Activated T-cell treated with anti-CD3 and anti-CD28 coated beads for 48 hours (primary cell): ENCODE results near the gene OR10J5.
"Not testable (repeated sequence)": the region's sequence is repeated elsewhere in the genome, so short reads cannot be mapped to it uniquely, and the experiment has no call there.

ENCODE experiments used
- DNase-seq: peaks from one replicate; pipeline ENCODE4 v3.0.0-alpha.2; 2020; ENCODE audit warnings: low read depth

Gene OR10J5, protein sequence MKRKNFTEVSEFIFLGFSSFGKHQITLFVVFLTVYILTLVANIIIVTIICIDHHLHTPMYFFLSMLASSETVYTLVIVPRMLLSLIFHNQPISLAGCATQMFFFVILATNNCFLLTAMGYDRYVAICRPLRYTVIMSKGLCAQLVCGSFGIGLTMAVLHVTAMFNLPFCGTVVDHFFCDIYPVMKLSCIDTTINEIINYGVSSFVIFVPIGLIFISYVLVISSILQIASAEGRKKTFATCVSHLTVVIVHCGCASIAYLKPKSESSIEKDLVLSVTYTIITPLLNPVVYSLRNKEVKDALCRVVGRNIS

DNA sequence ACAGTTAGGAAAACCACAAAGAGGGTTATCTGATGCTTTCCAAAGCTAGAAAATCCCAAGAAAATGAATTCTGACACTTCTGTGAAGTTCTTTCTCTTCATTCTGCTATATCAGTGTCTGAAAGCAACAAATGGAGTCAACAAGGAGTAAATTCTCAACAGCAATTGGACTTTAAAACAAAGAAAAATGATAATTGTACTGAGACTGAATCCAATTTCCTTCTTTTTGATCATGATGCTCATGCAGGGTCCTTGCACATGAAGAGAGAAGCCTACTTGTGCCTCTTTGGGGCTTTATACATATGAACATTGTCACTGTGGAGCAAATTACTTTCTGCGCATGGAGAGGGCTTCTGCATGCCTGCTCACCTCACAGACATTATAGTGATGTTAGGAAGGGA, at the start of gene OR10J5:
Gene OR10J5 (minus strand): TSS at position 101 of the 400 bp plus-strand sequence. CDS start 0 bp downstream, at position 101.
- DNase-seq, result no peak

DNA sequence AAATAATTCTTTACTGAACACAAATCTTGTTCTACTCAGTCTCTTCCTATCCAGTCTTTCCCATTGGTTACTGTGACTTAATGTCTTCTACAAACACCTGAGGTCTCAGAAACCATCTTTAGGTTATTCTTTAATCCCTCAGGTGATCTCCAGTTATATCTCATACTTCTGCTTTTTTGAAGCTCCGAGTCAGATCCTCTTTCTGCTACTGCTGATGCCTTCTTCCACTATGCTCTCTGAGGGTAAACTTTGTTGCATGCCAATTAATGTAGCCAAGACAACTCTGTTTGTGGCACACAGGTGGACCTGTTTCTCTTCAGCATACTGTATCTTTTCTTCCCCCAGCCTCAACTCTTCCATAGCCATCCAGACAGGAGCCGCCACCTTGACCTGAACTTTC, 48.7 kb upstream of the OR10J5 start:
- DNase-seq, result no peak

DNA sequence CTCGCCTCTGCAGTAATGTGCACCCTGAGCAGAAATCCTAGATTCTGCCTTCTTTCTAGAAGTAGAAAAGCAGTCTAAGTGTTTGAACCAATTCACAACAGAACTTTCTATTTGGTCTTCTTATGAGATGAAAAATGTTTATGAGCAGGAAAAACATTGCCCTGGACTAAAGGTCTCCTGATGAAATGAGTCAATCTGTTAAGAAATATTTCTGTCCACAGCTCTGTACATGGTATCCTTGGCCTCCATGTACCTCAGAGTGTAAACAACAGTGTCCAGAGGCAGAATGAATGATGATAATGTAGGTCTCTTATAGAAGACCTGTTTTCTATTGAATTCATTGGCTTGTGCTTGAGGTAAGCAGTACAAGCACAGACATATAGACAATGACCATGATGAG, 45.6 kb upstream of the OR10J5 start:
- DNase-seq, result no peak

DNA sequence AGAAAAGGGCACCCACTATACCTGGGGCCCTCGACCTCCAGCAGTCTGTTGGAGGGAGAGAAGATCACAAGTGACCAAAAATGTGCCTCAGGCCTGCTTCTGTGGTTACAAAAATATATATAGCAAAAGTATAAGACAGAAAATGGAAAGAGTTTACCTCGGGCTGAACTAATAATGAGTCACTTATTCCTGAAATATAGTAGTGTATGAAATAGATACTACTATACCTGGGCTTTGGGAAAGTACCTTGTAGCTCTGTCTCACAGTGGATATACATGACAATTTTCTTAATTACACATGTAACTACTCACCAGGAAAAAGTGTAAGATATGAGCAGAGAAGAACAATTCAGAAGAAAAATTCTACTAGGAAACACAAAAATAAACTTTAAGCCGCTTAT, 44.5 kb upstream of the OR10J5 start:
- DNase-seq, result no peak

DNA sequence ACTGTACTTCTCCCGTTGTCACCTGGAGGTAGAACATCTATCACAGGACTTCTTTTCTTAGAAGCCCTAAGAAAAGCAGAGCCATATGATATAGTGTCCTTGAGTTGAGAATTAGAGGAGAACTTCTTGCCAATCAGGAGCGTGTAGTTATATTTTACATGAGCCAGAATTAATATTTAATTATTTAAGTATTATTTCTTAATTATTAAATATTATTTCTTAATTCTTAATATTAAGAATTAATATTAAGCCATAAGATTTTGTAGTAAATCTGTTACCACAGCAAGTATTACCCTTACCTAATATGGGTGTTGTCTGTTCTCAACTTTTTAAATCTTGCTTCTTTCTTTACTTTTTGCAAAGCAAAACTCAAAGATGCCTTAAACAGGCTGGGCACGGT, 41.6 kb upstream of the OR10J5 start:
- DNase-seq, result no peak

DNA sequence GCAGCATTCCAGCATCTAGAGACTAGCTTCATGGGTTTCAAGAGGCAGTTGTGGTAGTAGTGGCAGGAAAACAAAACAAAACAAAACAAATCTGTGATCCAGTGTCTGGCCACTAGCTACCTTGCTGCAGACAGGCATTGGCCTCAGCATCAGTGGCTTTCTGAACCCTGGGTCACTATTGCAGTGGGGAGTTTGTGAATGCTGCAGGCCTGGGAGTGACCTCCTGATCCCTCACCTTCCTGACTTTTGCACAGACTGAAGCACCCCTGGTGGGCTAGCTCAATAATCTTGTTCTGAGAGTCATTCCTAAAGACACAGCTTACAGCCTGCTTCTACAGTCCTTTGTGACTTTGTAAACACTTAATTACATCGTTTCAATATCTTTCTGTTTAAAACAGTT, 26.9 kb upstream of the OR10J5 start:
- DNase-seq, result no peak

DNA sequence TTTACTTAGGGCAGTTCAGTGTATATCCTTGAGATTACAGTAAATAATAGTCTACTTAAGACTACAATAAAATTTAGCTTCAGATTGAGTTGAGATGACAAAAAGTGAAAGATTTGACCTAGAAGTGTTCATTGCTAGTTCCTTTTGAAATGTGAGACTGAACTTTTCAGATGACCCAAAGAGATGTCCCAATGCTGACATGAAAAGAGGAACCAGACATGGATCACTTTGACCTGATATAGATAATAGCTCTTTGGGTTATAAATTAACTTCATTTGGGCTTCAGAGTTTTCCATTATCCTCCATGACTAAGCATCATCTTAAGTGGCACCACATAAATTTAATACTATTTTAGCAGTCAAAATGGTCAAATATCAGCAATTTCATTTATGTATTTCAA, 25.7 kb upstream of the OR10J5 start:
- DNase-seq, result no peak

DNA sequence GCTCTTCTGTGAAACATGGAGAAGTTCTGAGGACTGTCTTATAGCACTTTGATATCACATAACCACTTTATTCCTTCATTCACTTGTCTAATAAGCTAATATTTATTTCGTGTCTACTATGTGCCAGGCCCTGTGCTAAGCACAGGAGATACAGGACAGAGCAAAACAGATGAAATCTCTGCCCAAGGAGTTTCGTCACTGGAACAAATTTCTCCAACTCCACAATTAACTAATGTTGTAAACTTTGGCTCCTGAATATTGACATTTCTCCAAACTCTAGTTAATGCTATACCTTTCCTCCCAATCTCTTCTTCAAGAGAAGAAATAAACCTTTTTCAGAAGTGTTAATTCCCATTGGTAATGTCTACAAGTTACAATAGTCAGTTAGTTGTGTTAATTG, 24.8 kb upstream of the OR10J5 start:
- DNase-seq, result no peak

DNA sequence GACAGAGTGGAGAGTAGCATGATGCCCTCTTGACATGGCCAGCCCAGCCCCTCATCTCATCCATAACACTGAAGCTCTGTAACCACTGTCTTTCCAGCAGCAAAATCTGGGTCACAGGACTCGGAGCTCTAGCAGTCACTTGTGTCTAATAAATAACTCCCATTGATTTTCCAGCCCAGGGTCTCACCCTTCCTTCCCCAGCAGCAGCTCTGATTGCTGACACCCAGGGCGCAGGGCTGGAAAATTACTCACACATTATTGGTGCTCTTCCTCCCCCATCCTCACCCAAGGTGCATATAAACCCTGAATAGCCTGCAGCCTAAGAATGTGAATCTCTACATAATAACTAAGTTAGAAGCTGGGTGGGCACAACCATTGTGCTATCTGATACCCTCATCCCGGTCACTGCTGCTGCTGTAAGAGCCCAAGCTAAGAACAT, 21.1 kb upstream of the OR10J5 start:
- no peak for DNase-seq

DNA sequence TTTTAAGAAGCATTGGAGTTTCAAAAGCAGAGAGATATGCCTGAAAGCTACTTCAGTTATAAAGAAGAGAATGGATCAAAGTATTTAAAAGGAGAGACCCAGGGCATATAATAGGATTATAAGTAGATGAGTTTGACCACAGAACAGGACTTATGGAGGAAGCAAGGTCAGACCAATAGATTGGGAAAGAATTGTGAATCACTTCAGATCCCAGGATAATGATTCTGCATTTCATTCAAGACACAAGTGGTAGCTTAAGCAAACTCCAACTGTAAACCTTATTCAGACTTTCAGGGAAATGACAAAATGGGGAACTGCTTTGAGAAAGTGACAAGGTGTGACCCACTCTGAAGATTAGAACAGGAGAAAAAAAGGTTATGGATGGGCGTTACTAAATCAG, 18.9 kb upstream of the OR10J5 start:
- DNase-seq, result no peak

DNA sequence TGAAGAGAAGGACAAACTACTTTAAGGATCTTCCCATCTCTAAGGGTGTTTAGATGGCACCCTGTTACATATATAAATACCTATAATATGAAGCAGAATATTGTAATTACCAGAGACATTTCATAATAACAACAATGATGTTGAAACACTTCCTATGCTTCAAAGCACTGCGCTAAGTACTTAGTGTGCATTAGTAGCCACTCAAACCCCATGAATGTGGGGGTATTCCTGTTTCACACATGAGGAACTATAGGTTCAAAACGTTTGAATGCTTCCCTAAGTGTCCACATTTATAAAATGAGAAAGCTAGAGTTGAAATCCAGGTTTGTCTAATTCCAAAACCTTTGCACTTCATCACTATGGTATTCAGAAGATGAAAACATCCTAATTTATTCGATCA, 18.5 kb upstream of the OR10J5 start:
- no peak for DNase-seq

DNA sequence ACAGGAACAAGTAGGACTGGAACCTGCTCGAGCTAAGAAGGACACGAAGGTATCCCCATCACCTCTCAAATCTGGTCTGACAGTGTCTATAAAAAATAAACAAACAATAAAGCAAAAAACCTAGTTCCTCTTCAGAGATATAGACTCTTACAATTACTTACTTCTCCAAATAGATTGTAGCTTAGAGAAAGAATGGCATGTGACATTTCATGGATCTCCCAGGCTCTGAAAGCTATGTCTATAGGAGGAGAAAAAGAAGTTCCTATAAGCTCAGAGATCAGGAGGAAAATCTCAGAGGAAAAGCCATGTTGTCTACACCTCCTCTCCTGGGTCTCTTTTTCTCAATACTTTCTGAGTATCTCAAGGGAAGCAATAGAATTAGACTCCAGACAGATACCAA, 12.3 kb upstream of the OR10J5 start:
- no peak for DNase-seq

DNA sequence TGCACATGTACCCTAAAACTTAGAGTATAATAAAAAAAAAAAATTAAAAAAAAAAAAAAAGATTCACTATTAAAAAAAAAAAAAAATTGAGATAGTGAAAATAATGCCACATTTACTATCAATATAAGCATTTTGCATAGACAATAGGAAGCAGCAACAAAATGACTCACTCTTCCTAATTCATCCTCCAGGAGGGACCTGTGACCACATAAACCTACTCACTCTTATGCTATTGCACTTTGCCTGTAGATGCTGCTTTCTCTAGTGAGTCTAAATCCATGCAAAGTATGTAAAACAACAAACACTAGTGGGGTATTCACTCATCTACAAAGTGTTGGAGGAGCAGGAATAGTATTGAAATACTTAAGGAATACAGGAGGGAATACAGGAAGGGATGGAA, 2.9 kb downstream of the OR10J5 start:
- no peak for DNase-seq

DNA sequence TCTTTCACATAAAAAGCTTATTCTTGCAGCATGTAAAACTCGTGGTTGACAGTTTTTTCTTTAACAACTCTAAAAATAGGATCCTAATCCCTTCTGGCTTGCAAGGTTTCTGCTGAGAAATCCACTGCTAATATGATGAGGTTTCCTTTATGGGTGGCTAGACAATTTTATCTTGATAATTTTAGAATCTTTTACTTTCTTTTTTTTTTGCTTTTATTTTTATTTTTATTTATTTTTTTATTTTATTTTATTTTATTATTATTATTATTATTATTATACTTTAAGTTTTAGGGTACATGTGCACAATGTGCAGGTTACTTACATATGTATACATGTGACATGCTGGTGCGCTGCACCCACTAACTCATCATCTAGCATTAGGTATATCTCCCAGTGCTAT, 11.0 kb downstream of the OR10J5 start:
- not testable (repeated sequence) for DNase-seq

DNA sequence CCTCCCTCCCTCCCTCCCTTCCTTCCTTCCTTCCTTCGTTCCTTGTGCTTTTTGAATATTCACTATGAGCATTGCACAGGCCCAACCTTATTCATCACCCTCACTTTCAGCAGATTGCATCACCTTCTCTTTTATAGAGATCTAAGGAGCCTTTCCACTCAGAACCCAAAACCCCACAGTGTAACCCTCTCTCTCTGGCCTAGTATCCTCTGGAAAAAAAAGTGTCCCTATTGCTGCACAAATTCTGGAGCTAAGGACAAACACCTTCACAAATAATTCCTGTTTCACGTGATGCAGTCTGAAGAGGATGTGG, 25.6 kb downstream of the OR10J5 start:
- DNase-seq, result no peak

DNA sequence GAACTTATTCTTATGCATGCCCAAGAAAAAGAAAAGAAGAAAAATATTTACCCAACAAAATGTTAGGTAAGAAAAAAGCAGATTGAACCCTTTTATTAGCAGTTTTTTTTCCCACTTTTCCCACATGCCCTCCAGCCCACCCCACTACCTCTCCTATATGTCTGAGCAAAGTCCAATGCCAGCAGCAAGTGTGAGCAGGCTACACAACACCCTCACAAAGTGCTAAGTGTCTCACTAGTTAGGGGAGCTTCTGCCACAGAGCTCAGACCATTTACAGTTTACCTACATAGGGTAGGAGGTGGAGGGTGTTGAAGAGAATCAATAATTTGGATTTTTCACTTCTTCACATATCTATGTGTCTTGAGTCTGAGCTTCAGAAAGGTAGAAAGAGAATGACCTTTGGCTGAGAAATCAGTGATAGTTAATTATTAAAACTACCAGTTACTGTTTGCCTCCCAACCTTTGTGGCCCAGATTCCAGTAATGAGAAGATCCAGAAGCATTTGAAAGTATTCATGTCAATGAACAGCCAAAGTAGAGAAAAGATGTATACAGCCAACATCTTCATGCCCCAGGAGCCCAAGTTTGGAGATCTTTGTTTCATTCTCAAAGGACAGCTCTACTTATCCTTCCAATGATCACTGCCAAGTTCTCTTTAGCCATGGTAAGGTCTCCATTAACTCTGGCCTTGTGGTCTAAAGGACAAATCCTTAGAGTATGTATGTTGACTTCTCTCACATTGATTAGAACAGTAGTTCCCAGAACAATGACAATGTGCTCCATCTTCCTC, 26.2 kb downstream of the OR10J5 start:
- DNase-seq, result no peak

DNA sequence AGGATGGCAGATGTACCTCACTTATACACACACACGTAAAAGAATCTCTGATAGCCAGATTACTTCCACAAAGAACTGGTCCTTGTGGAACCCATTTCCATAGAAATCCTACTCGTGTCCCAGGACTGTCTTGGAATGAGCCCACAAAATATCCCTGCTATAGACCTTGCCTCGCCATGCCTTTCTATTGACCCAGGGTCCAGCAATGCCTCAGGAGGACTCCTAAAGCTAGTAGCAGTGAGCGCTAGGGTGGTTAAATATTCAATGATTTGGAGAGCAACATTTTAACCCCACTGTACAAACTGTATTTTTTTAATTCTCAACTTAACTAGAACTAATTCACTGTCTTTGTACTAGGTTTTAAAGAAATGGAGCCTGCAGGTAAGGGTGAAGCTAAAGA, 26.9 kb downstream of the OR10J5 start:
- DNase-seq, result no peak

DNA sequence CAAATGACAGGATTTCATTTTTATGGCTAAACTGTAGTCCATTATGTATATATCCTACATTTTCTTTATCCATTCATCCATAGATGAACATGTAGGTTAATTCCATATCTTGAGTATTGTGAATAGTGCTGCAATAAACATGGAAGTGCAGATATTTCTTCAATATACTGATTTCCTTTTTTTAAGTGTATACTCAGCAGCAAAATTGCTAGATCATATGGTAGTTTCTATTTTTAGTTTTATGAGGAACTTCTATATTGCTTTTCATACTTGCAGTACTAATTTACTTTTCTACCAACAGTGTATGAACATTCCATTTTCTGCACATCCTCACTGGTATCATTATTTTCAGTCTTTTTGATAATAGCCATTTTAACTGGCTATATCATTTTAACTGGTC, 30.1 kb downstream of the OR10J5 start:
- DNase-seq, result no peak

DNA sequence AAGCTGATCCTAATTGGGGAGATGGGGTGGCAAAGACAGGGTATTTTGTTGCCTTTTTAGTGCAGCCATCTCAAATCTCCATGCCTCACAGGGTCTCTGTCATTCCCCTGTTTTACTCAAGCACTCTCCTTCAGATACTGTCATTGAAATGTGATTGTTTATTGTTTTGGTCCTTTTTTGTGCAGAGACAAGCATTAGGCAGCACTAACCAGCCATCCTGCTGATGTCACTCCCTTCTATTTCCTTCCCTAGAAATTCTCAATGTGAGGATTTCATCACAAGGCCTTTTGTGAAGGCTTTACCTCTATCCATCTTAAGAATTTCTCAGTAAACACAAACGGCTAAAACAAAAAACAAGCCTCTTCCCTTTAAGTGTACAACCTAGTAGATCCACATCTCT, 34.7 kb downstream of the OR10J5 start:
- no peak for DNase-seq

DNA sequence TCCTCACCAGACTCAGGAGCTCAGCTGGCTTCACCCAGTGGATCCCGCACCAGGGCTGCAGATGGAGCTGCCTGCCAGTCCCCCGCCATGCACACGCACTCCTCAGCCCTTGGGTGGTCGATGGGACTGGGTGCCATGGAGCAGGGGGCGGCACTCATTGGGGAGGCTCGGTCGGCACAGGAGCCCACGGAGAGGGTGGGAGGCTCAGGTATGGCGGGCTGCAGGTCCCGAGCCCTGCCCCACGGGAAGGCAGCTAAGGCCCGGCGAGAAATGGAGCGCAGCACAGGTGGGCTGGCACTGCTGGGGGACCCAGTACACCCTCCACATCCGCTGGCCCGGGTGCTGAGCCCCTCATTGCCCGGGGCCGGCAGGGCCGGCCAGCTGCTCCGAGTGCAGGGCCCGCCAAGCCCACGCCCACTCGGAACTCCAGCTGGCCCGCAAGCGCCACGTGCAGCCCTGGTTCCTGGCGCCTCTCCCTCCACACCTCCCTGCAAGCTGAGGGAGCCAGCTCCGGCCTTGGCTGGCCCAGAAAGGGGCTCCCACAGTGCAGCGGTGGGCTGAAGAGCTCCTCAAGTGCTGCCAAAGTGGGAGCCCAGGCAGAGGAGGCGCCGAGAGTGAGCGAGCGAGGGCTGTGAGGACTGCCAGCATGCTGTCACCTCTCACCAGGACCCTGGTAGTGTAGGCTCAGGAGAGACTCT, 41.1 kb downstream of the OR10J5 start:
- not testable (repeated sequence) for DNase-seq

DNA sequence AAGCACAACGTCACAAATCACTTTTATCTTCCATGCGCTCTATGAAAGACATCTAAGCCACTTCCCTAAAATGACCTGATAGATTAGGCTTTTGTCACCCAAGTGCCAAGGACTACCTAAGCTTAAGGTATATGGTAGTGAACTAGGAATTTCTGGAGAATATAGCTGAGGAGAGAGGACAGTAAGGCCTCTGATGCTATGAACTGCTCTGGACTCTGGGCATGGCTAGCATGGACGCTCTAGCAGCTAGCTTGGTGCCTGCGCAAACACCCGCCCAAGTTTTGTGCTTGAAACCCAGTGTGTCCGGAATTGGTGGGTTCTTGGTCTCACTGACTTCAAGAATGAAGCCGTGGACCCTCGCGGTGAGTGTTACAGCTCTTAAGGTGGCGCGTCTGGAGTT, 42.5 kb downstream of the OR10J5 start:
- no peak for DNase-seq

DNA sequence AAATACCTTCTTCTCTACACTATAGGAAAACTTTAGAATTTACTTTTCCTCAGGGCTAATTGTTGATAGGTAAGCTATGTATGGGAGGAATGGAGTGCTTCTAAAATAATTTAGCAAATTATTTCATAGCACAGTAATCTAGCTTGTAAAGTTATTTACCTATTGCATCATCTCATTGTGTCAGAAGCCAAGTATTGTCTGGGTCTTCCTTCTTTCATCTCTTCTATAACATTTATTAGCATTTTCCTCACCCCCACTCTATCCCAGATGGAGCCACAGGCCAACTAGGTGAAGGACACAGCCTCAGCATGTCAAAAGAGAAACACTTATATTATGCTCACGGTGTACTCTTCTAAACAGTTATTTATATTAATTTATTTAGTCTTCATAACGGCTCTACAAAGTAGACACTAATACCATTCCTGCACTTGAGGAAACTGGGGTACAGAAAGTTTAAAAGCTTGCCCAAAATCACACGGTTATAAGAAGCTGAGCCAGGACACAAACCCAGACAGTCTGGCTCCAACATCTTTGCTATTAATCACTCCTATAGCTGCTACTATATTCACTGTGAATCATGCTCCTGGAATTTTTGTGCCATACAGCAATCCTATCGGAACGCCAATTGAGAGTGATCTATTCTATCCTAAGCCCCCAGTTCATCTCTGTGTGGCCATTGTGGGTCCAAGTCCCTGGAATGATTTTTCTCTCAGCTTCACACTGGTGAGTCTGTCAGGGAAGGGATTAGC, 43.1 kb downstream of the OR10J5 start:
- no peak for DNase-seq
